K562 (cell line): ENCODE measurements around the gene B3GALT4. TPM values are rescaled to one million over a fixed set of nuclear protein-coding genes. Genes with fewer than 3 reads are reported as not detected.

Source experiments
- FOXJ2 ChIP-seq: fragments of 200-800 bp; sonication (Bioruptor generic); IDR thresholded peaks from 2 replicates; pipeline ENCODE4 v1.6.1; 2016; ENCODE audit warnings: missing genetic modification characterization, missing compliant biosample characterization
- FOXK2 ChIP-seq, 2 experiments: fragments of 450-650 bp; IDR thresholded peaks in 1 of 2; conservative IDR thresholded peaks in 1 of 2; 2 replicates each; pipeline ENCODE4 v1.6.1; 2016; ENCODE audit warnings: low read depth in 2 of 2, mild to moderate bottlenecking in 1 of 2
- NFE2 ChIP-seq: IDR thresholded peaks from 2 replicates; pipeline ENCODE4 v1.6.1; 2014; ENCODE audit warnings: antibody characterized with exemption, low read depth
- SUPT5H ChIP-seq: fragments of 450-650 bp; IDR thresholded peaks from 2 replicates; pipeline ENCODE4 v1.6.1; 2016
- TOE1 ChIP-seq, 2 experiments: fragments of 450-650 bp in 1 of 2; sonication (generic) in 1 of 2; formaldehyde crosslinking in 1 of 2; IDR thresholded peaks; 2 replicates each; pipeline versions ENCODE4 v1.7.1 to v1.8.0; 2016 to 2022; ENCODE audit warnings: borderline replicate concordance in 2 of 2, mild to moderate bottlenecking in 2 of 2, antibody characterized with exemption in 1 of 2, inconsistent platforms in 1 of 2, low read depth in 1 of 2, missing genetic modification reagents in 1 of 2, moderate library complexity in 1 of 2
- ZNF561 ChIP-seq: fragments of 450-650 bp; formaldehyde crosslinking; conservative IDR thresholded peaks from 2 replicates; pipeline ENCODE4 v1.4.0; 2020; ENCODE audit warnings: mild to moderate bottlenecking, moderate library complexity
- polyA plus RNA-seq, 8 experiments: library from polyadenylated mRNA; depleted of rRNA in 4 of 8; stranded (reverse) in 5 of 8; unstranded in 3 of 8; fragments of >200 nt; fragmentation: Nextera tagmentation in 2 of 8; fragmentation: Illumina TruSeq in 1 of 8; extraction: Ambion mirVana in 2 of 8; extraction: Trizol in 1 of 8; gene quantifications; 2 replicates each; pipeline versions ENCODE4 v1.2.1 to v1.2.3, GENCODE V29; 2011 to 2014; ENCODE audit warnings: inconsistent platforms in 1 of 8, missing spikeins in 1 of 8
- total RNA-seq, 7 experiments: library from RNA; depleted of rRNA in 6 of 7; stranded (reverse); fragments of >200 nt in 6 of 7; fragmentation: Illumina TruSeq in 2 of 7; extraction: Trizol in 2 of 7; gene quantifications; 2 replicates each; pipeline versions ENCODE4 v1.2.1 to v1.2.3, GENCODE V29; 2011 to 2021; ENCODE audit warnings: low replicate concordance in 1 of 7
- TF ChIP-seq, protein P1 (sequence below): fragments of 200-800 bp; sonication (Bioruptor generic); IDR thresholded peaks from 2 replicates; pipeline ENCODE4 v1.6.1; 2016; ENCODE audit warnings: missing genetic modification characterization, missing compliant biosample characterization
- TF ChIP-seq, protein P2 (sequence below): fragments of 250-450 bp; sonication (Bioruptor Pico); IDR thresholded peaks from 2 replicates; pipeline ENCODE4 v1.8.0; 2022; ENCODE audit warnings: inconsistent platforms
- TF ChIP-seq, protein P3 (sequence below): fragments of 250-450 bp; sonication (Bioruptor Pico); IDR thresholded peaks from 2 replicates; pipeline ENCODE4 v1.8.0; 2022; ENCODE audit warnings: moderate library complexity, mild to moderate bottlenecking, inconsistent platforms
- TF ChIP-seq, protein P4 (sequence below): sonication (generic); formaldehyde crosslinking; IDR thresholded peaks from 2 replicates; pipeline ENCODE4 v1.8.0; 2022; ENCODE audit warnings: mild to moderate bottlenecking, missing genetic modification reagents

The B3GALT4 gene
- total and polyA plus RNA-seq, 9 of the 15 experiments (the other 6 are each of a cell fraction or from before 2014, with no cell fraction given): 0.11 to 1.3 (median 0.53) TPM; not detected in 1

DNA sequence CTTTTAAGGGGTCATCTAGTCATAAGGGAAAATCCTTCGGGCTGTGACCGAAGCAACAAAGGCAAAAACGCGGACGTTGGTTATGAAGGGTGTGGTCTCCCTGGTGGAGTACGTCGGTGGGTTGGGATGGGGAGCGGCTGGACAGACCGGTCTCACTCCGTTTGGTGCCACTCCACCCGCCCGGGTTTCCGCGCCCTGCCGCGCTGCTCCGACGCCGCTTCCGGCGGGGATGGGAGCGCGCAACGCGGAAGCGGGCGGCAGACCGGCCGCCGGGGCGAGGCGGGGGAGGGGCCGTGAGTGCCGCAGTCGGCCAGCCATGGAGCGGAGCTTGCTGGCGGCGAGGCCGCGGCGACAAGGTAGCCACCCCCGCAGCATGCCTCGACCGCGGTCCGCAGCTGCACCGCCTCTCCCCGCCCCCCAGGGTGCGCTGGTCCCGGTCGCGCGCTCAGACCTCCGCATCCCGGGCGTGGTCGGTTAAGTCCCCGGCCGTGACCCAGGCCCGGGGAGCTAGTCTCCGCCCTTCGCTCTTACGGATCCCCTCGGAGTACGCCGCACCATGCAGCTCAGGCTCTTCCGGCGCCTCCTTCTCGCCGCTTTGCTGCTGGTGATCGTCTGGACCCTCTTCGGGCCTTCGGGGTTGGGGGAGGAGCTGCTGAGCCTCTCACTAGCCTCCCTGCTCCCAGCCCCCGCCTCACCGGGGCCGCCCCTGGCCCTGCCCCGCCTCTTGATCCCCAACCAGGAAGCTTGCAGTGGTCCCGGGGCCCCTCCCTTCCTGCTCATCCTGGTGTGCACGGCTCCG, at the start of gene B3GALT4 (continued):
- TF ChIP-seq, protein P1, sequence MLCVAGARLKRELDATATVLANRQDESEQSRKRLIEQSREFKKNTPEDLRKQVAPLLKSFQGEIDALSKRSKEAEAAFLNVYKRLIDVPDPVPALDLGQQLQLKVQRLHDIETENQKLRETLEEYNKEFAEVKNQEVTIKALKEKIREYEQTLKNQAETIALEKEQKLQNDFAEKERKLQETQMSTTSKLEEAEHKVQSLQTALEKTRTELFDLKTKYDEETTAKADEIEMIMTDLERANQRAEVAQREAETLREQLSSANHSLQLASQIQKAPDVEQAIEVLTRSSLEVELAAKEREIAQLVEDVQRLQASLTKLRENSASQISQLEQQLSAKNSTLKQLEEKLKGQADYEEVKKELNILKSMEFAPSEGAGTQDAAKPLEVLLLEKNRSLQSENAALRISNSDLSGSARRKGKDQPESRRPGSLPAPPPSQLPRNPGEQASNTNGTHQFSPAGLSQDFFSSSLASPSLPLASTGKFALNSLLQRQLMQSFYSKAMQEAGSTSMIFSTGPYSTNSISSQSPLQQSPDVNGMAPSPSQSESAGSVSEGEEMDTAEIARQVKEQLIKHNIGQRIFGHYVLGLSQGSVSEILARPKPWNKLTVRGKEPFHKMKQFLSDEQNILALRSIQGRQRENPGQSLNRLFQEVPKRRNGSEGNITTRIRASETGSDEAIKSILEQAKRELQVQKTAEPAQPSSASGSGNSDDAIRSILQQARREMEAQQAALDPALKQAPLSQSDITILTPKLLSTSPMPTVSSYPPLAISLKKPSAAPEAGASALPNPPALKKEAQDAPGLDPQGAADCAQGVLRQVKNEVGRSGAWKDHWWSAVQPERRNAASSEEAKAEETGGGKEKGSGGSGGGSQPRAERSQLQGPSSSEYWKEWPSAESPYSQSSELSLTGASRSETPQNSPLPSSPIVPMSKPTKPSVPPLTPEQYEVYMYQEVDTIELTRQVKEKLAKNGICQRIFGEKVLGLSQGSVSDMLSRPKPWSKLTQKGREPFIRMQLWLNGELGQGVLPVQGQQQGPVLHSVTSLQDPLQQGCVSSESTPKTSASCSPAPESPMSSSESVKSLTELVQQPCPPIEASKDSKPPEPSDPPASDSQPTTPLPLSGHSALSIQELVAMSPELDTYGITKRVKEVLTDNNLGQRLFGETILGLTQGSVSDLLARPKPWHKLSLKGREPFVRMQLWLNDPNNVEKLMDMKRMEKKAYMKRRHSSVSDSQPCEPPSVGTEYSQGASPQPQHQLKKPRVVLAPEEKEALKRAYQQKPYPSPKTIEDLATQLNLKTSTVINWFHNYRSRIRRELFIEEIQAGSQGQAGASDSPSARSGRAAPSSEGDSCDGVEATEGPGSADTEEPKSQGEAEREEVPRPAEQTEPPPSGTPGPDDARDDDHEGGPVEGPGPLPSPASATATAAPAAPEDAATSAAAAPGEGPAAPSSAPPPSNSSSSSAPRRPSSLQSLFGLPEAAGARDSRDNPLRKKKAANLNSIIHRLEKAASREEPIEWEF (CRISPR knock-in tag): no peak
- TF ChIP-seq FOXJ2 (tag) (no peak), SUPT5H (peak; percentile 91), FOXK2 (conservative IDR thresholded peaks at IDR 0.05 in 1 of 2, IDR thresholded peaks at IDR 0.05 in 1 of 2; ENCODE audit: low read depth in 2 of 2) (no peak), TOE1 (IDR thresholded peaks at IDR 0.05; ENCODE audit: borderline replicate concordance) (no peak; the same call in 1 of the 2 replicates), TOE1 (CRISPR knock-in tag; IDR thresholded peaks at IDR 0.05; ENCODE audit: borderline replicate concordance, low read depth) (peak; percentile 59; the same call in 1 of the 2 replicates), ZNF561 (0 out of 2 replicates have a peak, but pooled peaks have one; percentile 42), NFE2 (no peak)
- TF ChIP-seq, protein P2, sequence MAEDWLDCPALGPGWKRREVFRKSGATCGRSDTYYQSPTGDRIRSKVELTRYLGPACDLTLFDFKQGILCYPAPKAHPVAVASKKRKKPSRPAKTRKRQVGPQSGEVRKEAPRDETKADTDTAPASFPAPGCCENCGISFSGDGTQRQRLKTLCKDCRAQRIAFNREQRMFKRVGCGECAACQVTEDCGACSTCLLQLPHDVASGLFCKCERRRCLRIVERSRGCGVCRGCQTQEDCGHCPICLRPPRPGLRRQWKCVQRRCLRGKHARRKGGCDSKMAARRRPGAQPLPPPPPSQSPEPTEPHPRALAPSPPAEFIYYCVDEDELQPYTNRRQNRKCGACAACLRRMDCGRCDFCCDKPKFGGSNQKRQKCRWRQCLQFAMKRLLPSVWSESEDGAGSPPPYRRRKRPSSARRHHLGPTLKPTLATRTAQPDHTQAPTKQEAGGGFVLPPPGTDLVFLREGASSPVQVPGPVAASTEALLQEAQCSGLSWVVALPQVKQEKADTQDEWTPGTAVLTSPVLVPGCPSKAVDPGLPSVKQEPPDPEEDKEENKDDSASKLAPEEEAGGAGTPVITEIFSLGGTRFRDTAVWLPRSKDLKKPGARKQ: no peak
- TF ChIP-seq, protein P3, sequence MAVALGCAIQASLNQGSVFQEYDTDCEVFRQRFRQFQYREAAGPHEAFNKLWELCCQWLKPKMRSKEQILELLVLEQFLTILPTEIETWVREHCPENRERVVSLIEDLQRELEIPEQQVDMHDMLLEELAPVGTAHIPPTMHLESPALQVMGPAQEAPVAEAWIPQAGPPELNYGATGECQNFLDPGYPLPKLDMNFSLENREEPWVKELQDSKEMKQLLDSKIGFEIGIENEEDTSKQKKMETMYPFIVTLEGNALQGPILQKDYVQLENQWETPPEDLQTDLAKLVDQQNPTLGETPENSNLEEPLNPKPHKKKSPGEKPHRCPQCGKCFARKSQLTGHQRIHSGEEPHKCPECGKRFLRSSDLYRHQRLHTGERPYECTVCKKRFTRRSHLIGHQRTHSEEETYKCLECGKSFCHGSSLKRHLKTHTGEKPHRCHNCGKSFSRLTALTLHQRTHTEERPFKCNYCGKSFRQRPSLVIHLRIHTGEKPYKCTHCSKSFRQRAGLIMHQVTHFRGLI (CRISPR knock-in tag): no peak
- TF ChIP-seq, protein P4, sequence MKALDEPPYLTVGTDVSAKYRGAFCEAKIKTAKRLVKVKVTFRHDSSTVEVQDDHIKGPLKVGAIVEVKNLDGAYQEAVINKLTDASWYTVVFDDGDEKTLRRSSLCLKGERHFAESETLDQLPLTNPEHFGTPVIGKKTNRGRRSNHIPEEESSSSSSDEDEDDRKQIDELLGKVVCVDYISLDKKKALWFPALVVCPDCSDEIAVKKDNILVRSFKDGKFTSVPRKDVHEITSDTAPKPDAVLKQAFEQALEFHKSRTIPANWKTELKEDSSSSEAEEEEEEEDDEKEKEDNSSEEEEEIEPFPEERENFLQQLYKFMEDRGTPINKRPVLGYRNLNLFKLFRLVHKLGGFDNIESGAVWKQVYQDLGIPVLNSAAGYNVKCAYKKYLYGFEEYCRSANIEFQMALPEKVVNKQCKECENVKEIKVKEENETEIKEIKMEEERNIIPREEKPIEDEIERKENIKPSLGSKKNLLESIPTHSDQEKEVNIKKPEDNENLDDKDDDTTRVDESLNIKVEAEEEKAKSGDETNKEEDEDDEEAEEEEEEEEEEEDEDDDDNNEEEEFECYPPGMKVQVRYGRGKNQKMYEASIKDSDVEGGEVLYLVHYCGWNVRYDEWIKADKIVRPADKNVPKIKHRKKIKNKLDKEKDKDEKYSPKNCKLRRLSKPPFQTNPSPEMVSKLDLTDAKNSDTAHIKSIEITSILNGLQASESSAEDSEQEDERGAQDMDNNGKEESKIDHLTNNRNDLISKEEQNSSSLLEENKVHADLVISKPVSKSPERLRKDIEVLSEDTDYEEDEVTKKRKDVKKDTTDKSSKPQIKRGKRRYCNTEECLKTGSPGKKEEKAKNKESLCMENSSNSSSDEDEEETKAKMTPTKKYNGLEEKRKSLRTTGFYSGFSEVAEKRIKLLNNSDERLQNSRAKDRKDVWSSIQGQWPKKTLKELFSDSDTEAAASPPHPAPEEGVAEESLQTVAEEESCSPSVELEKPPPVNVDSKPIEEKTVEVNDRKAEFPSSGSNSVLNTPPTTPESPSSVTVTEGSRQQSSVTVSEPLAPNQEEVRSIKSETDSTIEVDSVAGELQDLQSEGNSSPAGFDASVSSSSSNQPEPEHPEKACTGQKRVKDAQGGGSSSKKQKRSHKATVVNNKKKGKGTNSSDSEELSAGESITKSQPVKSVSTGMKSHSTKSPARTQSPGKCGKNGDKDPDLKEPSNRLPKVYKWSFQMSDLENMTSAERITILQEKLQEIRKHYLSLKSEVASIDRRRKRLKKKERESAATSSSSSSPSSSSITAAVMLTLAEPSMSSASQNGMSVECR (CRISPR knock-in tag): peak; percentile 94
